Hepatocyte (in vitro differentiated cells): ENCODE measurements around the gene HES5. TPM values are rescaled to one million over a fixed set of nuclear protein-coding genes. Genes with fewer than 3 reads are reported as not detected.

ENCODE experiments used
- DNase-seq: peaks from one replicate; pipeline ENCODE4 v3.0.0-alpha.2; 2016; ENCODE audit warnings: low spot score
- H2AFZ ChIP-seq: fragments of 200-600 bp; sonication (generic); 2 replicates; pipeline ENCODE4 v1.6.0; 2016; ENCODE audit warnings: antibody characterized with exemption, mild to moderate bottlenecking
- H3K27ac ChIP-seq: fragments of 200-600 bp; sonication (generic); 2 replicates; pipeline ENCODE4 v1.5.1; 2016; ENCODE audit warnings: mild to moderate bottlenecking
- H3K27me3 ChIP-seq: fragments of 200-600 bp; sonication (generic); 2 replicates; pipeline ENCODE4 v1.6.1; 2016
- H3K36me3 ChIP-seq: fragments of 200-600 bp; sonication (generic); replicated peaks from 2 replicates; pipeline ENCODE4 v1.5.1; 2016; ENCODE audit warnings: low read depth; ENCODE audit not compliant: insufficient read depth
- H3K4me1 ChIP-seq: fragments of 200-600 bp; sonication (generic); 2 replicates; pipeline ENCODE4 v1.5.1; 2016; ENCODE audit warnings: mild to moderate bottlenecking, moderate library complexity; ENCODE audit not compliant: insufficient read depth
- H3K4me2 ChIP-seq: fragments of 200-600 bp; sonication (generic); 2 replicates; pipeline ENCODE4 v1.6.0; 2016
- H3K4me3 ChIP-seq: fragments of 200-600 bp; sonication (generic); 2 replicates; pipeline ENCODE4 v1.5.1; 2016; ENCODE audit warnings: mild to moderate bottlenecking
- H3K79me2 ChIP-seq: fragments of 200-600 bp; sonication (generic); 2 replicates; pipeline ENCODE4 v1.6.0; 2017; ENCODE audit warnings: mild to moderate bottlenecking
- H3K9me2 ChIP-seq: fragments of 200-600 bp; sonication (generic); replicated peaks from 2 replicates; pipeline ENCODE4 v1.6.0; 2017; ENCODE audit warnings: mild to moderate bottlenecking; ENCODE audit not compliant: insufficient read depth
- H3K9me3 ChIP-seq: fragments of 200-600 bp; sonication (generic); 2 replicates; pipeline ENCODE4 v1.5.1; 2016; ENCODE audit warnings: low read depth, mild to moderate bottlenecking
- H4K20me1 ChIP-seq: fragments of 200-600 bp; sonication (generic); 2 replicates; pipeline ENCODE4 v1.6.0; 2016; ENCODE audit warnings: mild to moderate bottlenecking; ENCODE audit not compliant: insufficient read depth, poor library complexity, severe bottlenecking
- EZH2 ChIP-seq: fragments of 200-600 bp; sonication (generic); IDR thresholded peaks from 2 replicates; pipeline ENCODE4 v1.6.1; 2016; ENCODE audit warnings: antibody characterized with exemption, mild to moderate bottlenecking, borderline replicate concordance
- EZH2phosphoT487 ChIP-seq: fragments of 200-600 bp; sonication (generic); IDR thresholded peaks from one replicate; pipeline ENCODE4 v1.6.1; 2018; ENCODE audit warnings: antibody characterized with exemption, mild to moderate bottlenecking, low read depth, moderate library complexity; ENCODE audit not compliant: unreplicated experiment, severe bottlenecking
- WGBS: methylation state at CpG from one replicate; pipeline ENCODE4 v1.1.6; 2016; ENCODE audit warnings: low lambda C conversion rate; ENCODE audit errors: missing lambda C conversion rate; 5-methylcytosine and 5-hydroxymethylcytosine counted together
- polyA plus RNA-seq: library from polyadenylated mRNA; unstranded; fragments of >200 nt; fragmentation: Nextera tagmentation; extraction: Ambion mirVana; gene quantifications from 2 replicates; pipeline ENCODE4 v1.2.1, GENCODE V29; 2016
- total RNA-seq: library from RNA; depleted of rRNA; stranded (reverse); fragments of >200 nt; gene quantifications from 2 replicates; pipeline ENCODE4 v1.2.3, GENCODE V29; 2014
- TF ChIP-seq, protein P1 (sequence below): fragments of 200-600 bp; sonication (generic); IDR thresholded peaks from 2 replicates; pipeline ENCODE4 v1.5.1; 2016; ENCODE audit warnings: antibody characterized with exemption, mild to moderate bottlenecking; ENCODE audit not compliant: poor library complexity

HES5 gene
- total and polyA plus RNA-seq, 2 experiments from 2014 or later = 1.0 TPM; not detected in 1

DNA sequence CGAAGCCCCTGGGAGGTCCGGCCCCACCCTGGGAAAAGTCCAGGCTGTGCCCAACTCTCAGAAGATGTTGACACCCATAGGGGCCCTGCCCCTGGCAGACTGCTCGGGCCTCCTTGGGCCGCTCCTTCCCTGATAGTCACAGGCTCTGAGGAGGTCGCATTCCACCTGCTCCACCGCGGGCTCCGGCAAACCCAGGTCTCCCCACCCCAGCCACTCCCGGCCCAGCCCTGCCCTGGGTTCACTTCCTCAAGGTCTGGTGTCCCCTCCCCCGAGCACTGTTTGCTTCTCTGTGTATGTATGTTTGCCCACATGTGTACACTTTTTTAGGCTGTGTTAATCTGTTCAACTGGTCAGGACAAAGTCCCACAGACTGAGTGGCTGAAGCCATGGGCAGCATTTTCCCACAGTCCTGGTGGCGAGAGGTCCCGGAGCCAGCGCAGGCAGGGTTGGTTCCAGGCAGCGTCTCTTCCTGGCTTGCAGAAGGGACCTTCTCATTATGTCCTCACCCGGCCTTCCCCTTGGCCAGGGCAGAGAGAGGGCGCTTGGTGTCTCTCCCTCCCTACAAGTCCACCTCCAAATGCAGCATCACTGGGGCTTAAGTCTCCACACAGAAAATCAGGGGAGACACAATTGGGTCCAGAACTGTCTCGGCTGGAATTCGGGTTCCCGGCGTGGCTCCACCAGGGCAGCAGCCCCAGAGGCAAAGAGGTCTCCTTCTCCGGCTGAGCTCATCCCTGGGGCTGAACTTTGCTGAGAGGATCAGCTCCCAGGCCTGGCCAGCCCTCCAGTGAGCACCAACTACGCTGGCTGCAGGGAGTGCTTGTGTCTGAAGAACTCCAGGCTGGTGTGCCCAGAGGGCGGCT is 46.0 kb upstream of the HES5 start:
- peak overlapping the region; percentile 61 for H3K4me2 ChIP-seq
- no peak overlapping the region for H2AFZ ChIP-seq
- no peaks in the 10 kb centered on the region for H3K9me3 ChIP-seq
- peaks cover 26% of the 10 kb centered on the region for H3K4me1 ChIP-seq
- no peaks in the 10 kb centered on the region for H3K27me3 ChIP-seq
- no peaks in the 10 kb centered on the region for H4K20me1 ChIP-seq
- WGBS = 68% methylated on average over 22 of the region's 23 CpGs
- no peak overlapping the region for H3K4me3 ChIP-seq
- peak overlapping the region; percentile 99 for H3K27ac ChIP-seq
- no peaks in the 10 kb centered on the region for H3K9me2 ChIP-seq
- DNase-seq = peak; percentile 89
- no peaks in the 10 kb centered on the region for H3K36me3 ChIP-seq
- H3K79me2 ChIP-seq = no peaks in the 10 kb centered on the region
- TF ChIP-seq EZH2phosphoT487 (no peak), EZH2 (no peak)
- TF ChIP-seq, protein P1, sequence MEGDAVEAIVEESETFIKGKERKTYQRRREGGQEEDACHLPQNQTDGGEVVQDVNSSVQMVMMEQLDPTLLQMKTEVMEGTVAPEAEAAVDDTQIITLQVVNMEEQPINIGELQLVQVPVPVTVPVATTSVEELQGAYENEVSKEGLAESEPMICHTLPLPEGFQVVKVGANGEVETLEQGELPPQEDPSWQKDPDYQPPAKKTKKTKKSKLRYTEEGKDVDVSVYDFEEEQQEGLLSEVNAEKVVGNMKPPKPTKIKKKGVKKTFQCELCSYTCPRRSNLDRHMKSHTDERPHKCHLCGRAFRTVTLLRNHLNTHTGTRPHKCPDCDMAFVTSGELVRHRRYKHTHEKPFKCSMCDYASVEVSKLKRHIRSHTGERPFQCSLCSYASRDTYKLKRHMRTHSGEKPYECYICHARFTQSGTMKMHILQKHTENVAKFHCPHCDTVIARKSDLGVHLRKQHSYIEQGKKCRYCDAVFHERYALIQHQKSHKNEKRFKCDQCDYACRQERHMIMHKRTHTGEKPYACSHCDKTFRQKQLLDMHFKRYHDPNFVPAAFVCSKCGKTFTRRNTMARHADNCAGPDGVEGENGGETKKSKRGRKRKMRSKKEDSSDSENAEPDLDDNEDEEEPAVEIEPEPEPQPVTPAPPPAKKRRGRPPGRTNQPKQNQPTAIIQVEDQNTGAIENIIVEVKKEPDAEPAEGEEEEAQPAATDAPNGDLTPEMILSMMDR = no peak

GRCh38 chr1:2574350-2574749 is 44.3 kb upstream of the HES5 start:
- no peak overlapping the region for H2AFZ ChIP-seq
- no peak for DNase-seq
- H3K36me3 ChIP-seq = no peaks in the 10 kb centered on the region
- peaks cover 26% of the 10 kb centered on the region for H3K4me1 ChIP-seq
- no peaks in the 10 kb centered on the region for H3K79me2 ChIP-seq
- no peaks in the 10 kb centered on the region for H3K27me3 ChIP-seq
- no peak overlapping the region for H3K27ac ChIP-seq
- TF ChIP-seq EZH2phosphoT487 (no peak), EZH2 (no peak)
- TF ChIP-seq, protein P1 = no peak
- no peaks in the 10 kb centered on the region for H4K20me1 ChIP-seq
- H3K4me2 ChIP-seq = no peak overlapping the region
- H3K9me2 ChIP-seq = no peaks in the 10 kb centered on the region
- WGBS = 87% methylated on average over 9 of the region's 9 CpGs
- no peak overlapping the region for H3K4me3 ChIP-seq
- no peaks in the 10 kb centered on the region for H3K9me3 ChIP-seq

DNA sequence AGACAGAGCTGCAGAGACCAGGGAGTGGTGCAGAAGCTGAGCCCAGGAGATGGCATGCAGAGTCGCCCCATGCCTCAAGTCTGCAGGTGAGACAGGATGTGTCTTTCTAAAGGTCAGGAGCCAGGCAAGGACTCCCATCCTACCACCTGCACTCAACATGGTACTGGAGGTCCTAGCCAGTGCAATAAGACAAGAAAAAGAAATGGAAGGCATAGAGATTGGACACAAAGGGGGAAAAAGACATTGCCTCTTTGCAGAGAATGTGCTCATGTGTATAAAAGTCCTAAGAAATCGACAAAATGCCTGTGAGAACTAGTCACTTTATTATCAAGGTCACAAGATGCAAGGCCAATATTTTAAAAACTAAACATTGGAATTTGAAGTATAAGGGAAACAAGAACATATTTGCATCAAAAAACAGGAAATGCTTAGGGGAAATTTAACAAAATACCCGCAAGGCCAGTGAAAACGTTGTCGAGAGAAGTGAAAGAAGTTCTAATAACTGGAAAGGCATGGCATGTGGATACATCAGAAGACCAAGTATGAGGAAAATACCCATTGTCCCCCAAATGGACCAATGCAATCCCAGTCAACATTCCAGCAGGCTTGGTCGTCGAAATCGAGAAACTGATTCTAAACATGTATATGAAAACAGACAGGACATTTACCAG is 43.3 kb upstream of the HES5 start:
- WGBS = 93% methylated on average over 8 of the region's 8 CpGs

More for the DNA sequence above, 43.3 kb upstream of the HES5 start:
- Histone ChIP-seq H3K4me2 (no peak overlapping the region), H4K20me1 (no peaks in the 10 kb centered on the region), H3K36me3 (no peaks in the 10 kb centered on the region), H3K27ac (no peak overlapping the region), H3K4me3 (no peak overlapping the region), H3K27me3 (no peaks in the 10 kb centered on the region), H3K4me1 (peaks cover 21% of the 10 kb centered on the region), H2AFZ (no peak overlapping the region), H3K79me2 (no peaks in the 10 kb centered on the region), H3K9me3 (no peaks in the 10 kb centered on the region), H3K9me2 (no peaks in the 10 kb centered on the region)
- TF ChIP-seq EZH2 (no peak), EZH2phosphoT487 (no peak)
- TF ChIP-seq, protein P1 = no peak
- DNase-seq = no peak
